ENCODE measurements around the gene OSTM1.

Gene OSTM1

DNA sequence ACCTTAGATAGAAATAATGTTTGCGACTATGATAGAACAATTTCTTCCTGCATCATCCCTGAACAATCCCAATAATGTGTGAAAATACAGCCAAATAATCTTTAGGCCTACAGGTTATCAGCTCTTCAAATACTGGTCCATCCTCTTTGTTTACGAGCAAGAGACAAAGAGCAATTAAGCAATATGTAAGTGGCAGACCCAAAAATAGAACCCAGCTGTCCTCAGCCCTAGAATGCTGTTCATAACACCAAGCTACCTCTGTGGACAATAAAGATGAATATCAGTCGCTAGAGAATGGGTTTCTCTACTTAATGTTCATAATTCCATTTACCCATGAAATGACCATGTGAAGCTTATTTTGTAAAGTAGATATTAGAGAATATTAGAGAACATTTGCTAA, 28.4 kb upstream of the OSTM1 start:
- no peak for DNase-seq

DNA sequence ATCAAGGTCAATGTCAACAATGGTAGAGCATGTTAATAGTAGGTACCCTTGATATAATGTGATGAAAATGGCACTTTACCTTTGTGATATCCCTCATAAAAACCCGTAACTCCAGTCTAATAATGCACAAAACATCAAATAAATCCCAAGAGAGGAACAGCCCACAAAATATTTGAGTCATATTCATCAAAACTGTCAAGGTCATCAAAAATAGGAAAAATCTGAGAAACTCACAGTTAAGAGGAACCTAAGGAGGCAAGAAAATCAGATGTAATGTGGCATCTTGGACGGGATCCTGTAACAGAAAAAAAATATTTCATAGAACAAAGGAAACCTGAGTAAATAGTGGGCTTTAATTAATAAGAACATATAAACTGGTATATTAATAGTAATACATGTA, 25.5 kb upstream of the OSTM1 start:
- no peak for DNase-seq

DNA sequence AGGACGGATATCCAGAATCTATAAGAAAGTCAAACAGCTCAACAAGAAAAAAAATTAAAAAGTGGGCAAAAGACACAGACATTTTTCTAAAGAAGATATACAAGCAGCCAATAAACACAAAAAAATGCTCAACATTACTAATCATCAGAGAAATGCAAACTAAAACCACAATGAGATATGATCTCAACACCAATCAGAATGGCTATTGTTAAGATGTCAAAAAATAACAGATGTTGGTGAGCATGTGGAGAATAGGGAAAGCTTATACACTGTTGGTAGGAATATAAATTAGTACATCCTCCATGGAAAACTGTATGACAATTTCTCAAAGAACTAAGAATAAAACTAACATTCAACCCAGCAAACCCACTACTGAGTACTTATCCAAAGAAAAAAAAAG, 23.3 kb upstream of the OSTM1 start:
- no peak for DNase-seq

DNA sequence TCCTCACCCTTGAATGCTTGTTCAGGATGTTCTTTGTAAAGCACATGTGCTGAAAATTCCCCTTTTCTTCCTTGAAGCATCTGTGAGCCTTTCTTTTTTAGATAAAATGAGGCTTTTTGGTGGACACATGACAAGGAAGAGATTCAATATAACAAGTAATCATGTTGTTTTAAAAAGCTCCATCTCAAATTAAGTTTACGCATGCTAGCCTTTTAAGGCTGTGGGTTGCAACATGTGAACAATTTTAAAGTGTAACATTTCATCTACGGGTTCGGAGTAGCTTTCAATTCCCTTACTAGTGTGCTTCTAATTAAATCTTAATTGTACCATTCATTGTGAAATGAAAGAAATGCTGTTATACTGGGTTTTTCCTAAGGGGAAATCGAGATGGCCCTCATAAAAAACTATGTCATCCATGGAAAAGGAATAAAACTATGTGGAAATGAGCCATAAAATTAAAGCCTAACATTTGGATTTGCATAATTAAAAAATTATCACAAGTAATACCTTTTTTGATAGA, 19.3 kb upstream of the OSTM1 start:
- DNase-seq: no peak

DNA sequence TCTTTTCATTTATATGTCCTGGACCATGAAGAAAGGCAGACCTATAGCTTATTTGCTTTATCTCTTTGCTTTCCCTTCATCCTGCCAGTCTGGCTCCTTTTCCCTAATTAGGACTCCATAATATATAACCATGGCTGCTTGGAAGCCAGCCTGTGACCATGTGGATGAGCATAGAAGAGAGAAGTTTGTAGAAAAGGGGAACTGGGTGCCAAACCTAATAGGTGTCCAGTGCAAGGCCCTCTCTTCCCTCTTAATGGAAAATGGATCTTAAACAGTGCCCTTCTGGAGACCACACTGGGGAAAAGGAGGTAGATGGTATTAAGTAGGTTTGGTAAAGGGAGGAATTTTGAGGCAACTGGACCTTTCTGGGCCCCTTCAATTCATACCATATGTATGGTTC, 16.7 kb upstream of the OSTM1 start:
- DNase-seq: no peak

DNA sequence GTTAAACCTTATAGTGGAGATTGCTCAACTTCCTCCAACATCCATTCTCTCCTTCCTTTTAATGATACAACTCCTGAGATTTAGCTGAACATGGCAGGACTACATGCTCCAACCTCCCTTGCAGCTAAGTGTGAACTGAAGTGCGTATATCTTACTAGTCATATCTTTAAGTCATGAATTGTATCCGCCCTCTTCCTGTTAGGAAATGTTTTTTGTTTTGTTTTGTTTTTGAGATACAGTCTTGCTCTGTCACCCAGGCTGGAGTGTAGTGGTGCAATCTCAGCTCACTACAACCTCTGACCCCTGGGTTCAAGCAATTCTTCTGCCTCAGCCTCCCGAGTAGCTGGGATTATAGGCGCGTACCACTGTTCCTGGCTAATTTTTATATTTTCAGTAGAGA, 8.8 kb upstream of the OSTM1 start:
- DNase-seq: no peak

DNA sequence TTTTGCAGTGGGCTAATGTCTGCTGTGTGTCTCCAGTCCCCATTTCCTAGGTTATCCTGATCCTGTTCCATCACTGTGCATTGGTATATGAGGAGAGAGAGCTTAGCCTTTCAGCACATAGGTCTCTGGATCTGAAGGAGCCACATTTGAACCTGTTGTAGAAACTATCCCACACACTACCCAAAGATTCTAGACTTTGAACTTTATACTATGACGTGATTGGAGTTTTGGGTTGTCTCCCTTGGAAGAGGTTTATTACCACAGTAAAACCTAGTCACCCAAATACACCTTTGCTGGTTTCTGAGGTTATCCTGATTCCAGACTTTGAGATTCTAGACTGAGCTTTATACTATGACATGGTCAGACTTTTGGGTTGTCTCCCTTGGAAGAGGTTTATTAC, 8.0 kb upstream of the OSTM1 start:
- DNase-seq: no peak

DNA sequence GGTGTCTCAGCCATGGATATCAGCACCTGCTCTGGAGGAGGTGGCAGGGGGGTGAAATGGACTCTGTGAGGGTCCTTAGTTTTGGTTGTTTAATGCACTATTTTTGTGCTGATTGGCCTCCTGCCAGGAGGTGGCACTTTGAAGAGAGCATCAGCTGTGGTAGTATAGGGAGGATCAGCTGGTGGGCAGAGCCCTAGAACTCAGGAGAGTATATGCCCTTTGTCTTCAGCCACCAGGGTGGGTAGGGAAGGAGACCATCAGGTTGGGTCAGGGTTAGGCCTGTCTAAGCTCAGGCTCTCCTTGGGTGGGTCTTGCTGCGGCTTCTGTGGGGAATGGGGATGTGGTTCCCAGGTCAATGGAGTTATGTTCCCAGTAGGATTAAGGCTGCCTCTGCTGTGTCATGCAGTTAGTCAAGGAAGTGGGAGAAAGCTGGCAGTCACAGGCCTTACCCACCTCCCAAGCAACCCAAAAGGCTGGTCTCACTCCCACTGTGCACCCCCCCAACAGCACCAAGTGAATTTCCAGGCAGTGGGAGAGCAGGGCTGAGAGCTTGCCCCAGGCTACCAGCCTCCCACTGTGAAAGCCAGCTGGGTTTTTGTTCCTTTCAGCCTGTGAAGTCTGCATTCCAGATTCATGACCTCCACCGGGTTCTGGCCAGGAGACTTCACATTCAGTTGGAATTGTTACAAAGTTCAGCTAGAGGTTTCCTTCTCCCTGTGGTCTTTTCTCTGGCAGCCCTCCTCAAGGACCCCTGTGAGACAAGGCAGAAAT, 5.7 kb upstream of the OSTM1 start:
- DNase-seq: peak; percentile 43

DNA sequence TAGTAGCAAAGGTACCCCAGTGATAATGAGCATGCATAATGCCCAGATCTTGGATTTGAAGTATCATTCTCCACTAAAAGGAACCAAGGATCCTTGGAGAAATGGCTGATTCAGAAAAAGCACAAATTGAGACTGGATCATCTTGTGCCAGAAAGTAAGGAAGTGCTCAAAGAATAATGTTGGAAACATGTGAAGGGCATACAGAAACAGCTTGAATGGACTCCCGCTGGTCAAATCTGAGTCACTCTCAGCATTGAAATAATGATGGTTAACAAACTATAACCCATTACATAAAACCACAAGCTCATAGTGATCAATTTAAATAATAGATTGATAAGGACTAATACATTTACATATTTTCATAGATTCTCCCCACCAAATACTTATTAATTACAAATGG, 3.6 kb upstream of the OSTM1 start:
- DNase-seq: no peak

DNA sequence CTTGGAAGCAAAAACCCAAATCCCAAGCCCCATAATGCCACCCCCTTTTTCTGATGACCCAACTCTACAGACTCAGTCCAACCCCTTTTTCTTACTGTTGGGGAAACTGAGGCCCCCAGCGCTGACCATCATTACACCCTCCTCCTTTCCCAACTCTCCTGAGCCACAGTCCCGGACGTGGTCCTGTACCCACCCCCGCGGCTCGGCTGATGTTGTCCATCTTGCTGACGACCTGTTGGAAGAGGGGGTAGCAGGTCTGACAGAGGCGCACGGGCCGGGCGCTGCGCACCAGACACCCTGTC, 533 bp downstream of the OSTM1 start:
- DNase-seq: no peak

DNA sequence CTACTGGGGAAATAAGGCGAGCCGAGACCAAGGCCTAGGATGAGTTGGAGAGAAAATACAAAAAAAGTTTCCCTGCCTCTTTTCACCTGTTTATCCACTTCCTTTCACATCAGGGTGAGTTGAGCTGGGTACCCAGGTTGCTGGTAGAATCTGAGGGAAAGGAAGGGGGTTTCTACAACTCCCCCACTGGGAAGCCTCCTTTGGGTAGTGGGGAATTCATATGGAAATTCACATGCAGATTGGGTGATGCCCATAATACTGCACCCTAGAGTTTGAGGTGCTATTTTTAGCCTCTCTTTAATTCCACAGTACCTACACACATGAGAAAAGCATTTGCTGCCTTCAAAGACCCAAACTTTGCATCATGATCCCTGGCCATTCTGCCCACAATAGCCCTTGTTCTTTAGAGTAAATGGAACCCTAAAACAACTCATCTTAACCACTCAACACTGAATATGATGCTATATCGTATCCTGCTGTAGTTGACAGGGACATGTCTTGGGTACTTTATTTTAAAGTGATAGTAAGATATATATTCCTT, 2.7 kb downstream of the OSTM1 start:
- no peak for DNase-seq

DNA sequence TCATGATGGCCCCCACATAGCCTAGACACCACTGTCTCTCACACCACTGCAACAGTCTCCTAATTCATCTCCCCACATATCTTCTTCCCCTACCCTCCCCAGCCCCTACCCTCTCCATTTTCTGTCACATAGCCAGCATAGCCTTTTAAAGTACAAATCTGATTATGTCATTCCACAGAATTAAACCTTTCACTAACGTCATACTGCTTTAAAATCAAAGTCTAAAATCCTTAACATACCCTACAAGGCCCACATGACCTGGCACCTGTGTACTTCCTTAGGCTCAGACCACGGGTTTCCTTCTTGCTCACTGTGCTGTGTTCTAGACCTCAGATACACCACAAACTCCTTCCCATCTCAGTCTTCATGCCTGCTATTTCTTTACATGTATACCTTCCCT, 5.9 kb downstream of the OSTM1 start:
- DNase-seq: no peak

DNA sequence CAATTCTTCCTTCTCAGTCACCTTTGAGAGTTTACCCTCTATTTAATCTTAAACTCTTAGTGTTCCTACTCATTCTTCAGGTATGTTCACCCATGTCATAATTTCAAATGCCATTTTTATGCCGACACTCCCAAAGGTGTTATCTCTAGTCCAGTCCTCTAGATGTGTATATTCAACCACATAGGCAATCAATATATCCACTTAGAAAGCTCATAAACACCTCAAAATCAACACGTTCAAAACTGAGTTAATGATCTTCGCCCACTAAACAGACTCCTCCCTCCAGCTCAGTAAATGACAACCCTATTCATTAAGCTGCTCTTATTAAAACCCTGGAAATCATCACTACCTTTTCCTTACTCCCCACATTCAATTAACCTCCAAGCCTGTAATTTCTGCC, 6.4 kb downstream of the OSTM1 start:
- no peak for DNase-seq

DNA sequence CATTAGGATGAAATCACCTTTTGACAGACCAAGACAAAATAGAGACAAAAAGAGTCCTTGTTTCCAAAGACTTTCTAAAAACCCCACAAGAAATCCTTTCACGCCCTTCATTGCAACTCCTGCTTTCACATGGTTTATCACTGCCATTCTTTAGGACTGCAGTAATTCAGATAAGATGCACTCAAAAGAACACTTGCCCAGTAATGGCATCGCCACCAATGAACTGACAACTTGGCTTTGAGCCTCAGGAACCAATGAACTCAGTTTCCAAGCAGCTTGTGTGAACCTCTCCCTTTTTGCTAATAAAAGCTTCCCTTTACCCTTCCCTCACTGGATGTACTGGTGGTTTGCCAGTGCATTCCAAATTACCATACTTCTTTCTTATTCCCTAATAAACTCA, 21.8 kb downstream of the OSTM1 start:
- DNase-seq: no peak

DNA sequence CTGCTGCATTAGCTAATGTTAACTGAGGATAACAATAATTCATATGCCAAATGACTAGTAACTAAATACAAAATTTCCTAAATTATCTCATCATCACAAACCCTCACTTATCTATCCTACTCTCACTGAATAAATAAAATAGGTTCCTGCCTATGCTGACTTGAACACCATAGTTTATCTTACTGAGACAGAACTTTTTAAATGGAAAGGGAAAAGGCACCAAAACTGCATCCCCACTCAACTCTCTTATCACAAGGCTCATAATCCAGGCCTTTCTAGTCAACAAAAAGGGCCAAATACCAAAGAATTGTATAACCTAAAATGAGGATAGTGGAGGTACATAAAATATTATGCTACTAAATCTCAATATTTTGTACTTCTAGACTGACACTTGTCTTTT, 23.1 kb downstream of the OSTM1 start:
- DNase-seq: no peak

DNA sequence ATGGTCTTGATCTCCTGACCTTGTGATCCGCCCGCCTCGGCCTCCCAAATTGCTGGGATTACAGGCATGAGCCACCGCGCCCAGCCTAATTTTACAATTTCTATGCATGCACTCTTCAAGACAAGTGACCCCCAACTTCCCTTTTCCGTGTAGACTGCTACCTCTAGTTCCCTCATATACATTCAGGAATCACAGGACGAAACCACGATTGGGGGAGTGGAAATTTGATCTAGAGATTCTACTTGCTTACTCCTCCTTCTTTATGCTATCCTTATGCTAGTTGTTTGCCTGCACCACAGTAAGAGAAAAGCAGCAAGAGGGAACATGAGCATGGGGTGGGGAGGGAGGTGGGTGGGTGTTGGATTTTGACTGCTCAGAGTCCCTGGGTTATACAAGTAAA, 34.9 kb downstream of the OSTM1 start:
- no peak for DNase-seq

DNA sequence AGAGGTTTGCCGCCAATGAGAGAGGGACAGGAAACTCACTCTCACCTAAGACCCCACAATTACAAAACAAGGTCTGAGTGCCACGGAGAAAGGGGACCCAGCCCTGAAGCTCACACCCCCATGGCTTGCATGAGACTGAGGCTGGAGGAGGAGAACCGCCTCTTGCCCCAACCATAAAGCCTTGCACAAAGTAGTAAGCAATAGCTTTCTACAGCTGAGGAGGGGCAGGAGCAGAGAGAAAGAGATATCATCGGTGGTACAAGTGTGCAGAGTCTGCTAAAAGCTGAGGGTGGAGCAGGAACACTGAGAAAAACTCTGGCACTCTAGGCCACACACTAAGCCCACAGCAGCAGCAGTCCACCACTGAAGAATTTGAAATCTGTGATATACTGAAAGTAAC, 37.7 kb downstream of the OSTM1 start:
- DNase-seq: no peak

DNA sequence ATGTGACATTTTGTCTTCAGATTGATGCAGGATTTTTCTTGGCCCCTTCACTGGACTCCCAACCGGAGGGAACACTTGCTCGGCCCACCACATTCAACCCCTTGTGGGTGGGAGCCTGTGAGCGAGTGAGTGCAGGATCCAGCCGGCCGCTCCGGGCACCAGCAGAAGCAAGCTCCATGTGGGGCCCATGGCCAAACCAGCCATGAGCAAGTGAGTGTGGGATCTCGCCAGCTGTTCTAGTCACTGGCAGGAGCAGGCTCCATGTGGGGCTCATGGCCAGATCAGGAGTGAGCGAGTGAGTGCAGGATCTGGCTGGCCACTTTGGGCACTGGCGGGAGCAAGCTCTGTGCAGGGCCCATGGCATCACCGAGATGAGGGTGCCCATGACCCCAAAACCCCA, 42.6 kb downstream of the OSTM1 start:
- no peak for DNase-seq

DNA sequence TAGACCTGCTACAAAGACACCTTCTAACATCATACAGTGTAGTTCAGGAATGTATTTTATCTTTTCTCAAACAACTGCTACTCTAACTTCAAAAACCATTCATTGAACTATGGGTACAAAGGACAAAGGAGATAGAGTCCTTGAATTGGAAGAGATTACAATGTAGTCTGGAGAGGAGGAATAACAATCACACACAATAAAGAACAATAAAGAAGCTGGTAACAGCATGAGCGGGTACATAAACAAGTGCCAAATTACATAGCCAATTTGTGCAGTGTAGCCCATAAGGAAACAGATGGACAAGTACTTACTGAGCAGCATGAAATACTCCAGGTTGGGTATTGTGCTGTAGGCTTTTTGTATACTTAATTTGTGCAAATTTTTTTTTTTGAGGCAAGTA, 44.3 kb downstream of the OSTM1 start:
- no peak for DNase-seq

DNA sequence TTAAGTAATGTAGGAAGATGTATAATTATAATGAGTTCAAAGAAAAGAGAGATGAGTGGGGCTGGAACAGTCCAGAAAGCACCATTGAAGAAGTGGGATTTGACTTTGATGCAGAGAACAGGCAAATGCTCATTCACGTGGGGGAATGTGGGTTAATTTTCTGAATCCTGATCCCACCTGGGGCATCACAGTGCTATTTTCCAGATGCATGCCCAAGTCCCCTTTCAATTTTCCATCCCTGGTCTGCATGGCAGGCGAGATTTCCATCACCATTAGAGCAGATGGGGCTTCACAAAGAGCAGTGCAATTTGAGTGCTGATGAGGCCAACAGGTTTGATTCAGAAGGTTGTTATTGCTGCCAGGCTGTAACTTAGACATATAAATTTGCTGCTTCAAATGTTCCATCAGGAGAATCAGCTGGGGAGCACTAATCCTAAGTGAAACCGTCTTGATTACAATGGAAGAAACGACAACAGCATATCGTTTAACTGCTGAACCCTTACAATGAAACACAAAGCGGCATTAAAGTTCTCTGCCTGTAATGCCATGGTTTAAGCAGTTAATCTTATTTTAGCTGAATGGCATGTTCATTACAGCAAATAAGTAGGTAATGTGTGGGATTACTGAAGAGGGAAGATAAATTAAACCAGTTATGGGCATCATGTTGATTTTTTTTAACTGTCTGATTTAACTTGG, 45.2 kb downstream of the OSTM1 start:
- no peak for DNase-seq

DNA sequence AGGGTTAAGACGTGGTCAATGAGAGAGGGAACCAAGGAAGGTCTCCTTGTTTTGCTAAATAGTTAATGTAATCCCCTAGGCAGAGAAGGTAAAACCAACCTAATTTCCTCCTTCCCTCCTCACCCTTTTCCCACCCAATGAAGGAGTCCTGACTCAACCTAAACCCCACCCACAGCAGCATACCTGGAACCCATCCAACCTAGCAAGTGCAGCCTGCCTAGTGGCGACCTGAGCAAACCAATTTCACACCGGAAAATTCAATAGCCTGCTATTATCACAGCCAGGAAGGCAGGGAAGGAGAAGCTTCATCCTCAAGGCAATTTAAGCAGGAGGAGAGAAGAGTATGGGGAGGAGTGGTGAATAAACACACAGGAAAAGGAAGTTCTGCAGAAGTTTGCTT, 46.9 kb downstream of the OSTM1 start:
- no peak for DNase-seq

DNA sequence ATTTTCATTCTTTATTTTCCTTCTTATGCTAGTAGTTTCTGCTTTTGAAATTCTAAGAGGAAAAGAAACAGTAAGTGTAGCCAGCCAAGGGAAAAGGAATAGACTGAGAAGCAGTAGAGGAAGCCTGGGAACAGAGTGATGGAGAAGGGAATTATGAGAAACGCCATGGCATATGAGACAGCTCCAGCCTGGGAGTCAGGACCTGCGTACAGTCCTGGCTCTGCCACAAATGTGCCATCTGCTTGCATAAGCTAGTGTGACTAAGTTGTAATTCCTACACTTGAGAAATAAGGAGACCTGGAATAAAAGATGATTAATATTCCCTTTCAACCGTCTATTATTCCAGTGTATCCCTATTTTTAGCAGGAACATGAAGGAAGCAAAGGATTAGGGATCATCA, 47.5 kb downstream of the OSTM1 start:
- DNase-seq: no peak

DNA sequence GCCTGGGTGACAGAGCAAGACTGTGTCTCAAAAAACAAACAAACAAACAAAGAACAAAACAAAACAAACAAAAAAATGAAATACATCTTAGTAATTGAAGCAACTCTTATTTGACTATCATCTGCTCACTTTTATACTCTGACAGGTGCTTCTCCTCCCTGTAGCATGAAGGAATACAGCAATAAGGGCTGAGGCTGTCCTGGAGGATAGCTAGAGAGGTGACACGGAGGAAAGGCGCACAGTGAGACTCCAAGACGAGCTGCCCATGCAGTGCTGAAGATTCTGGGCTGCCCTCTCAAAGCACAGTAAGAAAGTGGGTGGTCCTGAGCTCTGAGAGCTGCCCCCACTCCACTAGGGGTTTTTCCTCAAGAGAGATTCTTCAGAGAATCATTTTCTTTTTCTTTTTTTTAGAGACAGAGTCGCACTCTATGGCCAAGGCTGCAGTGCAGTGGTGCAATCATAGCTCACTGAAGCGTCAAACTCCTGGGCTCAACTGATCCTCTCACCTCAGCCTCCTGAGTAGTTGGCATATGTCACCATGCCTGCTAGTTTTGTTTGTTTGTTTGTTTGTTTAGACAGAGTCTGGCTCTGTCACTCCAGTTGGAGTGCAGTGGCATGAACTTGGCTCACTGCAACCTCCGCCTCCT, 50.0 kb downstream of the OSTM1 start:
- no peak for DNase-seq
